Neural cell (in vitro differentiated cells): ENCODE results near the gene SERGEF. TPM values are rescaled to one million over a fixed set of nuclear protein-coding genes. Genes with fewer than 3 reads are reported as not detected.

ENCODE experiments used
- H2AFZ ChIP-seq: fragments of 200-600, 300-800 bp; sonication (generic), shearing (Covaris generic); 2 replicates; pipeline ENCODE4 v1.6.0; 2014; ENCODE audit warnings: low read depth, mild to moderate bottlenecking, antibody characterized with exemption, low read length, moderate library complexity
- H3F3A ChIP-seq: fragments of 200-600 bp; shearing (Covaris generic); 2 replicates; pipeline ENCODE4 v1.6.1; 2016; ENCODE audit warnings: mild to moderate bottlenecking, moderate library complexity, mixed read lengths, antibody characterized with exemption, low read length; ENCODE audit not compliant: insufficient read depth, poor library complexity, severe bottlenecking
- H3K27ac ChIP-seq: fragments of 200-600, 300-800 bp; sonication (generic), shearing (Covaris generic); 2 replicates; pipeline ENCODE4 v1.5.1; 2014; ENCODE audit warnings: mild to moderate bottlenecking, low read length, moderate library complexity
- H3K27me3 ChIP-seq: fragments of 300-800, 200-600 bp; sonication (generic), shearing (Covaris generic); 2 replicates; pipeline ENCODE4 v1.6.0; 2014; ENCODE audit warnings: mild to moderate bottlenecking, low read depth, low read length, moderate library complexity; ENCODE audit not compliant: insufficient read depth
- H3K36me3 ChIP-seq: fragments of 300-800, 200-600 bp; sonication (generic), shearing (Covaris generic); 2 replicates; pipeline ENCODE4 v1.5.1; 2014; ENCODE audit warnings: mild to moderate bottlenecking, antibody characterized with exemption, low read length, moderate library complexity; ENCODE audit not compliant: insufficient read depth
- H3K4me2 ChIP-seq: fragments of 300-800, 200-600 bp; sonication (generic), shearing (Covaris generic); 2 replicates; pipeline ENCODE4 v1.6.0; 2014; ENCODE audit warnings: mild to moderate bottlenecking, low read length
- H3K4me3 ChIP-seq: fragments of 300-800, 200-600 bp; sonication (generic), shearing (Covaris generic); 2 replicates; pipeline ENCODE4 v1.5.1; 2014; ENCODE audit warnings: mild to moderate bottlenecking, low read length, moderate library complexity
- H3K79me2 ChIP-seq: fragments of 200-600 bp; shearing (Covaris generic); replicated peaks from 2 replicates; pipeline ENCODE4 v1.6.0; 2014; ENCODE audit warnings: mild to moderate bottlenecking, low read length, moderate library complexity; ENCODE audit not compliant: insufficient read depth
- H3K9ac ChIP-seq: fragments of 300-800, 200-600 bp; sonication (generic), shearing (Covaris generic); 2 replicates; pipeline ENCODE4 v1.6.1; 2016; ENCODE audit warnings: mild to moderate bottlenecking, low read length, mixed read lengths
- H3K9me2 ChIP-seq: fragments of 200-600 bp; shearing (Covaris generic); 2 replicates; pipeline ENCODE4 v1.6.1; 2016; ENCODE audit warnings: mild to moderate bottlenecking, low read length, mixed read lengths; ENCODE audit not compliant: insufficient read depth
- H3K9me3 ChIP-seq: fragments of 200-600, 300-800 bp; sonication (generic), shearing (Covaris generic); 2 replicates; pipeline ENCODE4 v1.6.1; 2016; ENCODE audit warnings: mild to moderate bottlenecking, mixed run types, low read length, moderate library complexity, mixed read lengths
- H4K20me1 ChIP-seq: fragments of 200-600 bp; shearing (Covaris generic); 2 replicates; pipeline ENCODE4 v1.6.1; 2016; ENCODE audit warnings: mild to moderate bottlenecking, mixed run types; ENCODE audit not compliant: insufficient read depth
- CTCF ChIP-seq: fragments of 450-650 bp; IDR thresholded peaks from 2 replicates; pipeline ENCODE4 v1.5.1; 2014; ENCODE audit warnings: antibody characterized with exemption, mild to moderate bottlenecking, moderate library complexity; ENCODE audit not compliant: poor library complexity, severe bottlenecking
- EP300 ChIP-seq: fragments of 450-650 bp; conservative IDR thresholded peaks from 2 replicates; pipeline ENCODE4 v1.6.1; 2014; ENCODE audit warnings: antibody characterized with exemption, mild to moderate bottlenecking, moderate library complexity; ENCODE audit not compliant: poor library complexity, severe bottlenecking
- EZH2 ChIP-seq: fragments of 200-600, 300-800 bp; shearing (Covaris generic), sonication (generic); IDR thresholded peaks from 2 replicates; pipeline ENCODE4 v1.6.1; 2014; ENCODE audit warnings: antibody characterized with exemption, low read length, borderline replicate concordance, mild to moderate bottlenecking; ENCODE audit not compliant: insufficient read depth, poor library complexity, severe bottlenecking
- MXI1 ChIP-seq: fragments of 450-650 bp; conservative IDR thresholded peaks from 2 replicates; pipeline ENCODE4 v1.6.1; 2014; ENCODE audit warnings: antibody characterized with exemption, mild to moderate bottlenecking; ENCODE audit not compliant: poor library complexity, severe bottlenecking
- POLR2AphosphoS5 ChIP-seq: IDR thresholded peaks from 2 replicates; pipeline ENCODE4 v1.6.1; 2012
- RAD21 ChIP-seq: fragments of 450-650 bp; conservative IDR thresholded peaks from 2 replicates; pipeline ENCODE4 v1.6.1; 2014; ENCODE audit warnings: antibody characterized with exemption, mild to moderate bottlenecking, moderate library complexity
- REST ChIP-seq: IDR thresholded peaks from 2 replicates; pipeline ENCODE4 v1.6.1; 2012; ENCODE audit warnings: borderline replicate concordance
- SMC3 ChIP-seq: fragments of 450-650 bp; conservative IDR thresholded peaks from 2 replicates; pipeline ENCODE4 v1.6.1; 2014; ENCODE audit warnings: antibody characterized with exemption, mild to moderate bottlenecking, moderate library complexity; ENCODE audit not compliant: poor library complexity
- TAF1 ChIP-seq: IDR thresholded peaks from 2 replicates; pipeline ENCODE4 v1.6.1; 2012; ENCODE audit warnings: low read depth
- polyA plus RNA-seq: library from polyadenylated mRNA; depleted of rRNA; stranded (reverse); fragments of >200 nt; gene quantifications from 2 replicates; pipeline ENCODE4 v1.2.3, GENCODE V29; 2014

The SERGEF gene
- polyA plus RNA-seq, 1 donor from 2014 or later, result 49.6 TPM

- Histone ChIP-seq H3K9me2 (no peaks in the 10 kb centered on the region), H3K27ac (no peak overlapping the region), H4K20me1 (no peaks in the 10 kb centered on the region), H3K36me3 (no peaks in the 10 kb centered on the region), H3K9me3 (no peaks in the 10 kb centered on the region), H3K27me3 (no peaks in the 10 kb centered on the region), H3K4me3 (no peak overlapping the region), H3K9ac (no peak overlapping the region), H3K4me2 (no peak overlapping the region), H3F3A (no peaks in the 10 kb centered on the region), H3K79me2 (no peaks in the 10 kb centered on the region), H2AFZ (no peak overlapping the region)
- TF ChIP-seq CTCF (no peak), TAF1 (no peak), EZH2 (no peak), MXI1 (no peak), POLR2AphosphoS5 (no peak), SMC3 (no peak)
These were observed 14.6 kb upstream of the SERGEF start for GRCh38 chr11:18027475-18027874.

GRCh38 chr11:18022419-18022818 is 9.6 kb upstream of the SERGEF start:
- no peaks in the 10 kb centered on the region for H3K79me2 ChIP-seq
- H3K36me3 ChIP-seq, result no peaks in the 10 kb centered on the region
- no peak overlapping the region for H3K4me2 ChIP-seq
- no peaks in the 10 kb centered on the region for H3K9me3 ChIP-seq
- H4K20me1 ChIP-seq, result no peaks in the 10 kb centered on the region
- no peaks in the 10 kb centered on the region for H3K27me3 ChIP-seq
- TF ChIP-seq REST (no peak), CTCF (no peak), SMC3 (no peak), POLR2AphosphoS5 (no peak), EP300 (no peak), EZH2 (no peak), RAD21 (no peak), MXI1 (no peak), TAF1 (no peak)
- H3K27ac ChIP-seq, result no peak overlapping the region
- H3K9ac ChIP-seq, result no peak overlapping the region
- H3F3A ChIP-seq, result no peaks in the 10 kb centered on the region
- no peaks in the 10 kb centered on the region for H3K9me2 ChIP-seq
- H3K4me3 ChIP-seq, result no peak overlapping the region
- H2AFZ ChIP-seq, result no peak overlapping the region
